PC-9 (cell line): Measurements from ENCODE around the gene CLIC6. TPM values are rescaled to one million over a fixed set of nuclear protein-coding genes. Genes with fewer than 3 reads are reported as not detected.
"Not testable (repeated sequence)": the region's sequence is repeated elsewhere in the genome, so short reads cannot be mapped to it uniquely, and the experiment has no call there.

ENCODE experiments used
- BruUV-seq: library from RNA; stranded (reverse); fragments of 400-500 nt; replicated peaks from 2 replicates; lab custom pipeline; 2021; lab: Mats Ljungman, UMichigan
- CTCF ChIA-PET: fragments of 300-600 bp; sonication (Branson Sonifier 250); formaldehyde crosslinking; loops from one replicate; lab custom pipeline; 2022; ENCODE audit warnings: antibody characterized with exemption; lab: Charles Lee
- POLR2A ChIA-PET: fragments of 300-600 bp; sonication (Branson Sonifier 250); formaldehyde crosslinking; loops from one replicate; lab custom pipeline; 2022; ENCODE audit warnings: antibody characterized with exemption; ENCODE audit not compliant: unreplicated experiment; lab: Charles Lee
- DNase-seq, 2 experiments: peaks; one replicate each; pipeline versions ENCODE4 v3.0.0 to v3.0.0-alpha.2; 2015 to 2022; ENCODE audit warnings: mixed read lengths in 1 of 2
- H2AFZ ChIP-seq: fragments of 200-600 bp; sonication (generic); 2 replicates; pipeline ENCODE4 v1.8.1; 2017; ENCODE audit warnings: antibody characterized with exemption
- H3F3A ChIP-seq: fragments of 200-600 bp; sonication (generic); 2 replicates; pipeline ENCODE4 v1.8.1; 2017; ENCODE audit warnings: antibody characterized with exemption, mild to moderate bottlenecking, low read depth; ENCODE audit not compliant: insufficient read depth
- H3K27ac ChIP-seq: fragments of 200-600 bp; sonication (generic); 2 replicates; pipeline ENCODE4 v1.6.1; 2016; ENCODE audit warnings: mixed run types
- H3K27me3 ChIP-seq: fragments of 200-600 bp; sonication (generic); 2 replicates; pipeline ENCODE4 v1.6.1; 2016; ENCODE audit warnings: low read depth, mixed run types; ENCODE audit not compliant: insufficient read depth
- H3K36me3 ChIP-seq: fragments of 200-600 bp; sonication (generic); 2 replicates; pipeline ENCODE4 v1.6.1; 2016; ENCODE audit warnings: low read depth, mixed run types
- H3K4me1 ChIP-seq: fragments of 200-600 bp; sonication (generic); replicated peaks from 2 replicates; pipeline ENCODE4 v1.6.1; 2016; ENCODE audit warnings: mixed run types; ENCODE audit not compliant: insufficient read depth
- H3K4me2 ChIP-seq: fragments of 200-600 bp; sonication (generic); 2 replicates; pipeline ENCODE4 v1.6.1; 2017; ENCODE audit warnings: mixed run types
- H3K4me3 ChIP-seq: fragments of 200-600 bp; sonication (generic); 2 replicates; pipeline ENCODE4 v1.6.1; 2016; ENCODE audit warnings: mixed run types
- H3K79me2 ChIP-seq: fragments of 200-600 bp; sonication (generic); 2 replicates; pipeline ENCODE4 v1.6.1; 2017; ENCODE audit warnings: low read depth, mixed run types
- H3K9me2 ChIP-seq: fragments of 200-600 bp; sonication (generic); 2 replicates; pipeline ENCODE4 v1.8.1; 2017; ENCODE audit warnings: mild to moderate bottlenecking; ENCODE audit not compliant: insufficient read depth
- H3K9me3 ChIP-seq: fragments of 200-600 bp; sonication (generic); 2 replicates; pipeline ENCODE4 v1.8.1; 2016; ENCODE audit warnings: low read depth; ENCODE audit not compliant: insufficient read depth
- H4K20me1 ChIP-seq: fragments of 200-600 bp; sonication (generic); 2 replicates; pipeline ENCODE4 v1.8.1; 2017; ENCODE audit not compliant: insufficient read depth
- CTCF ChIP-seq: fragments of 200-600 bp; sonication (generic); conservative IDR thresholded peaks from 2 replicates; pipeline ENCODE4 v1.6.1; 2017; ENCODE audit warnings: mixed run types, antibody characterized with exemption, mild to moderate bottlenecking, moderate library complexity
- EZH2 ChIP-seq: fragments of 200-600 bp; sonication (generic); IDR thresholded peaks from 2 replicates; pipeline ENCODE4 v1.8.0; 2017; ENCODE audit warnings: antibody characterized with exemption, low read depth
- intact Hi-C: fragments of 100-400 bp; cut with micrococcal nuclease; formaldehyde crosslinking; loops from one replicate; pipeline ENCODE4 v1.10.0; 2022; ENCODE audit not compliant: unreplicated experiment
- total RNA-seq: library from RNA; stranded (reverse); gene quantifications from 2 replicates; pipeline ENCODE4 v1.2.3, GENCODE V29; 2021

The CLIC6 gene
- total RNA-seq, 1 experiment from 2014 or later, result not detected

DNA sequence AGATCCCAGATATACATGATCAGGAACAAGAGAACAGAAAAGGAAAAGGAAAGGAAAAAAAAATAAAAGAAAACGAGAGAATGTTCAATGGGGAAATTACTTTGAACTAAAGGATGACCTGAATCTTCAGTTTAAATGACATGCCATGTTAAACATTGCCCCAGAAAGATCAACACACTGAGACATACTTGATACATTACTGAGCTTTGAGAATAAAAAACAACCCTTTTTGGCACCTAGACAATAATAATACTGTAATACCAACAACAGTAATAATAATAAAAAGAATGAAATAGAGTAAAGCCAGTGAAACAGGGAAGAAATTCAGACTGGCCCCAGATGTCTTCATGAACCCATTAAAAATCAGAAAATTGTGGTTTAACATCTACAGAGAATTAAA is 44.8 kb downstream of the CLIC6 start:
- Histone ChIP-seq H3K27ac (no peak overlapping the region), H3K4me2 (no peak overlapping the region), H3F3A (no peaks in the 10 kb centered on the region), H3K27me3 (no peaks in the 10 kb centered on the region), H3K4me3 (no peak overlapping the region), H3K79me2 (no peaks in the 10 kb centered on the region), H3K9me2 (no peaks in the 10 kb centered on the region), H2AFZ (no peak overlapping the region), H3K36me3 (no peaks in the 10 kb centered on the region), H4K20me1 (no peaks in the 10 kb centered on the region), H3K9me3 (no peaks in the 10 kb centered on the region), H3K4me1 (no peaks in the 10 kb centered on the region)
- no peak for DNase-seq
- TF ChIP-seq EZH2, result no peak
- TF ChIP-seq CTCF, result no peak
- intact Hi-C loops, result no loop called here
- ChIA-PET POLR2A (no interaction called here), CTCF (no interaction called here)
- no TSS peak for BruUV-seq

- H3F3A ChIP-seq, result no peaks in the 10 kb centered on the region
- intact Hi-C loops, result no loop called here
- H3K9me2 ChIP-seq, result no peaks in the 10 kb centered on the region
- H4K20me1 ChIP-seq, result no peaks in the 10 kb centered on the region
- no peaks in the 10 kb centered on the region for H3K4me1 ChIP-seq
- no peaks in the 10 kb centered on the region for H3K79me2 ChIP-seq
- POLR2A ChIA-PET, result no interaction called here
- BruUV-seq, result no TSS peak
- DNase-seq, result no peak
- no peak overlapping the region for H2AFZ ChIP-seq
- no peak overlapping the region for H3K27ac ChIP-seq
- no peak overlapping the region for H3K4me2 ChIP-seq
- CTCF ChIA-PET, result no interaction called here
- TF ChIP-seq CTCF (no peak), EZH2 (no peak)
- no peaks in the 10 kb centered on the region for H3K9me3 ChIP-seq
- no peak overlapping the region for H3K4me3 ChIP-seq
- H3K36me3 ChIP-seq, result no peaks in the 10 kb centered on the region
- H3K27me3 ChIP-seq, result no peaks in the 10 kb centered on the region
Observed at GRCh38 chr21:34715518-34715917, 46.7 kb downstream of the CLIC6 start.

DNA sequence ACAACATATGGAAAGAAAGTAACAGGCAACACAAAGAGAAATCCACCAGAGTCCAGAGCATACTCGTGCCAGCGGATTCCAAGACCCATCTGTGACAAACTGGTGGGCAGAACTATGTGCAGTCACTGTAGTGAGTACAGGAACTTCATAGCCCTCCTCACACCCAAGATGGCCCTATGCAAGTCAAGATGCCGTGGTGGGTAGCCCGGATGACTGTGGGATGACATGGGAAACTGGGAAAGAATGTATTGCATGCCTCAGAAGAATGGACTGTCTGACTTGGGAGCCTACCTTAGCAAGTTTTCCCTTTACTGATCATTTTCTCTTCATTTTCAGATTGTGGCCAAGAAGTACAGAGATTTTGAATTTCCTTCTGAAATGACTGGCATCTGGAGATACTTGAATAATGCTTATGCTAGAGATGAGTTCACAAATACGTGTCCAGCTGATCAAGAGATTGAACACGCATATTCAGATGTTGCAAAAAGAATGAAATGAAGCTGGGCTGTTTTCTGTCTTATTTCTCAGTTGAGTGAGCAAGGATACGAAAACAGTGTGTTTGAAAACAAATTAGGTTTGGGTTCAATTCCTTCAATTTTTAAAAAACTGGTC is 47.3 kb downstream of the CLIC6 start:
- POLR2A ChIA-PET, result no interaction called here
- H4K20me1 ChIP-seq, result no peaks in the 10 kb centered on the region
- no peaks in the 10 kb centered on the region for H3K9me2 ChIP-seq
- intact Hi-C loops, result no loop called here
- TF ChIP-seq EZH2, result no peak
- no peak for TF ChIP-seq CTCF
- H3K9me3 ChIP-seq, result no peaks in the 10 kb centered on the region
- H3K27ac ChIP-seq, result no peak overlapping the region
- no peak overlapping the region for H3K4me2 ChIP-seq
- no peaks in the 10 kb centered on the region for H3K36me3 ChIP-seq
- H3K4me1 ChIP-seq, result no peaks in the 10 kb centered on the region
- H3K79me2 ChIP-seq, result no peaks in the 10 kb centered on the region
- no peak for DNase-seq
- BruUV-seq, result no TSS peak
- no peaks in the 10 kb centered on the region for H3K27me3 ChIP-seq
- CTCF ChIA-PET, result no interaction called here
- no peak overlapping the region for H3K4me3 ChIP-seq
- no peaks in the 10 kb centered on the region for H3F3A ChIP-seq
- no peak overlapping the region for H2AFZ ChIP-seq

DNA sequence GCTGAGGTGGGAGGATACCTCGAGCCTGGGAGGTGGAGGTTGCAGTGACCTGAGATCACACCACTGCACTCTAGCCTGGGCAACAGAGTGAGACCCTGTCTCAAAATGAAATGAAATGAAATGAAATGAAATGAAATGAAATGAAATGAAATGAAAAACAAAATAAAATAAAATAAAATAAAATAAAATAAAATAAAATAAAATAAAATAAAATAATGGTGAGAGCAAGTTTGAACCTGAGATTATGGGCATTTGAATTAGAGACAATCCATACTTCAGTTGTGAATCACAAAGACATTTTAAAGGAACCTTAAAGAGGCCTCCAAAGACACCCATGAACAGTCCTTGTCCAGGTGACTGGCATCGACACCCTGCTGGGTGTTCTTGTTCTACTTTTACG is 49.7 kb downstream of the CLIC6 start:
- DNase-seq, H4K20me1 ChIP-seq, H3K27ac ChIP-seq, H3K9me3 ChIP-seq, H3K9me2 ChIP-seq, H3K79me2 ChIP-seq, CTCF ChIA-PET, H3K4me2 ChIP-seq, POLR2A ChIA-PET, H3K4me1 ChIP-seq, H3K4me3 ChIP-seq, BruUV-seq, H2AFZ ChIP-seq, H3F3A ChIP-seq, H3K27me3 ChIP-seq, H3K36me3 ChIP-seq: not testable (repeated sequence)
- intact Hi-C loops, result loop anchor here (2.0 kb wide), 1 partner anchor 64 kb away; no protein-coding TSS in a partner anchor
